Liver (tissue), 9 donors: ENCODE results near the gene TJP1. TPM values are rescaled to one million over a fixed set of nuclear protein-coding genes. Genes with fewer than 3 reads are reported as not detected.
"Not testable (repeated sequence)": the region's sequence is repeated elsewhere in the genome, so short reads cannot be mapped to it uniquely, and the experiment has no call there.

Source experiments
- DNase-seq: peaks from one replicate; pipeline ENCODE4 v3.0.0-alpha.2; 2017; ENCODE audit warnings: low spot score
- H3K27ac ChIP-seq, 2 donors: one replicate each; pipeline ENCODE4 v1.7.0; 2013; ENCODE audit warnings: inconsistent platforms in 2 of 2, low read length in 2 of 2, control low read depth in 1 of 2, low read depth in 1 of 2, mild to moderate bottlenecking in 1 of 2
- H3K27me3 ChIP-seq, 4 donors: one replicate each; pipeline versions ENCODE4 v1.6.1 to v1.7.0; 2013; ENCODE audit warnings: low read length in 3 of 4, inconsistent platforms in 1 of 4, mild to moderate bottlenecking in 1 of 4, moderate library complexity in 1 of 4; ENCODE audit not compliant: control insufficient read depth in 4 of 4, insufficient read depth in 4 of 4
- H3K36me3 ChIP-seq, 4 donors: one replicate each; pipeline versions ENCODE4 v1.6.1 to v1.7.0; 2013; ENCODE audit warnings: low read length in 3 of 4, mild to moderate bottlenecking in 3 of 4, low read depth in 1 of 4, moderate library complexity in 1 of 4; ENCODE audit not compliant: control insufficient read depth in 4 of 4, insufficient read depth in 3 of 4
- H3K4me1 ChIP-seq, 4 donors: one replicate each; pipeline versions ENCODE4 v1.6.1 to v1.7.0; 2013; ENCODE audit warnings: low read length in 3 of 4, mild to moderate bottlenecking in 3 of 4, moderate library complexity in 1 of 4; ENCODE audit not compliant: control insufficient read depth in 4 of 4, insufficient read depth in 4 of 4
- H3K4me3 ChIP-seq, 3 donors: one replicate each; pipeline versions ENCODE4 v1.6.1 to v1.7.0; 2013; ENCODE audit warnings: low read length in 3 of 3, control low read depth in 1 of 3, low read depth in 1 of 3, mild to moderate bottlenecking in 1 of 3
- H3K9ac ChIP-seq, 2 donors: one replicate each; pipeline ENCODE4 v1.7.0; 2013; ENCODE audit warnings: low read length in 2 of 2, mild to moderate bottlenecking in 2 of 2, moderate library complexity in 2 of 2, control low read depth in 1 of 2, low read depth in 1 of 2
- H3K9me3 ChIP-seq, 4 donors: one replicate each; pipeline versions ENCODE4 v1.6.1 to v1.7.0; 2013; ENCODE audit warnings: low read length in 3 of 4; ENCODE audit not compliant: control insufficient read depth in 4 of 4
- CTCF ChIP-seq: fragments of 150-350 bp; IDR thresholded peaks from 2 replicates; pipeline ENCODE4 v1.5.1; 2017; ENCODE audit warnings: improper control_type of control experiment, low read depth, low read length; ENCODE audit not compliant: missing input control
- FOXA2 ChIP-seq: IDR thresholded peaks from 2 replicates; pipeline ENCODE4 v1.6.1; 2016; ENCODE audit warnings: antibody characterized with exemption
- GABPA ChIP-seq, 2 donors: IDR thresholded peaks in 1 of 2; conservative IDR thresholded peaks in 1 of 2; 2 replicates each; pipeline ENCODE4 v1.6.1; 2016; ENCODE audit warnings: antibody characterized with exemption in 2 of 2, mild to moderate bottlenecking in 1 of 2, moderate library complexity in 1 of 2
- HNF4A ChIP-seq, 2 donors: conservative IDR thresholded peaks; 2 replicates each; pipeline ENCODE4 v1.6.1; 2016; ENCODE audit warnings: antibody characterized with exemption in 2 of 2, mild to moderate bottlenecking in 2 of 2
- REST ChIP-seq: IDR thresholded peaks from 2 replicates; pipeline ENCODE4 v1.6.1; 2016; ENCODE audit warnings: antibody characterized with exemption, mild to moderate bottlenecking
- TAF1 ChIP-seq: conservative IDR thresholded peaks from 2 replicates; pipeline ENCODE4 v1.6.1; 2016; ENCODE audit warnings: antibody characterized with exemption, mild to moderate bottlenecking
- YY1 ChIP-seq: IDR thresholded peaks from 2 replicates; pipeline ENCODE4 v1.6.1; 2016; ENCODE audit warnings: antibody characterized with exemption, mild to moderate bottlenecking
- WGBS: extraction: QIAGEN DNeasy Blood & Tissue Kit; methylation state at CpG from one replicate; pipeline ENCODE4 v1.1.7; 2013; 5-methylcytosine and 5-hydroxymethylcytosine counted together
- polyA plus RNA-seq, 2 donors: library from polyadenylated mRNA; stranded (reverse) in 1 of 2; unstranded in 1 of 2; fragments of 200-250 nt in 1 of 2; fragments of >200 nt in 1 of 2; fragmentation: Nextera tagmentation in 1 of 2; extraction: Ambion mirVana in 1 of 2; gene quantifications; one replicate each; pipeline versions ENCODE4 v1.2.1 to v1.2.3, GENCODE V29; 2013 to 2015
- total RNA-seq, 2 donors: library from RNA; depleted of rRNA; stranded (reverse); fragments of >200 nt; gene quantifications; one replicate each; pipeline ENCODE4 v1.2.3, GENCODE V29; 2014
- TF ChIP-seq, protein P1 (sequence below): IDR thresholded peaks from 2 replicates; pipeline ENCODE4 v1.6.1; 2016; ENCODE audit warnings: antibody characterized with exemption
- donor health status: healthy.
- donor health status: healthy.
- donor health status: healthy.
- donor health status: healthy.
- donor health status: healthy.

Gene TJP1
- total and polyA plus RNA-seq, 4 donors, result 12.6 to 40.4 (median 16.9) TPM

DNA sequence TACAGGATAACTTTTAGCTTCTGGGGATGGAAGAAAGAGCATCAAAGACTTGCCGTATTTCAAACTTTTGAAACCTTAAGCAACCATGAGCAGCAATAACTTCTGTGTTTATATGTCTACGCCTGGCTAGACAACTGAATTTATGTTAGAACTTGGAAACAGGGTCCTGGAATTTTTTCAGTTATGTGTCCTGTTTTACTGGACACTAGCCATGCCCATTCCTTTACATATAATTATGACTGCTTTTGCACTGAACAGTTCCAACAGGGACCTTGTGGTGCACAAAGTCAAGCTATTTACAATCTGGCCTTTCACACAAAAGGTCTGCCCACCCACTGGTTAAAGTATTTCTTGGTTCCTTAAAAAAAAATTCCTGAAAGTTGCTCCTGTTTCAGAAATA lies 37.1 kb downstream of the TJP1 start:
- Histone ChIP-seq H3K27me3 (no peaks in the 10 kb centered on the region), H3K36me3 (no peaks in the 10 kb centered on the region), H3K9ac (no peak overlapping the region), H3K4me3 (no peak overlapping the region), H3K27ac (no peak overlapping the region), H3K9me3 (no peaks in the 10 kb centered on the region), H3K4me1 (peaks cover 0 to 11% (median 5%) of the 10 kb centered on the region in 4 donors)
- TF ChIP-seq TAF1, result no peak
- TF ChIP-seq GABPA (IDR thresholded peaks at IDR 0.05 in 1 of 2, conservative IDR thresholded peaks at IDR 0.05 in 1 of 2), result no peak
- TF ChIP-seq, protein P1, sequence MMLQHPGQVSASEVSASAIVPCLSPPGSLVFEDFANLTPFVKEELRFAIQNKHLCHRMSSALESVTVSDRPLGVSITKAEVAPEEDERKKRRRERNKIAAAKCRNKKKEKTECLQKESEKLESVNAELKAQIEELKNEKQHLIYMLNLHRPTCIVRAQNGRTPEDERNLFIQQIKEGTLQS, result no peak
- TF ChIP-seq YY1, result no peak
- TF ChIP-seq CTCF, result no peak
- DNase-seq, result no peak
- WGBS, result 94% methylated on average over 2 of the region's 2 CpGs

DNA sequence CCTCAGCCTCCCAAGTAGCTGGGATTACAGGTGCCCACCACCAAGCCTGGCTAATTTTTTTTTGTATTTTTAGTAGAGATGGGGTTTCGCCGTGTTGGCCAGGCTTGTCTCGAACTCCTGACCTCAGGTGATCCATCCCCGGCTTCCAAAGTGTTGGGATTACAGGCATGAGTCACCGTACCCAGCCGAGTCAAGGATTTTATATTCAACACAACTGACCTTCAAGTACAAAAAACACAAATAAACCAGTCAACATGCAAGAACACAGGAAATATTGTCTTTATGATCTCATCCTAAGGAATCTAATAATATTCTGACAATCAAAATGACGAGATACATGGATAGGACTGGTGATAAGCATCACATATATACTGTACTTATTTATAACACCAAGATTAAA lies 37.9 kb downstream of the TJP1 start:
- Histone ChIP-seq H3K4me3 (no peak overlapping the region), H3K4me1 (peaks cover 0 to 11% (median 5%) of the 10 kb centered on the region in 4 donors), H3K27ac (no peak overlapping the region), H3K9me3 (no peaks in the 10 kb centered on the region), H3K9ac (no peak overlapping the region), H3K27me3 (no peaks in the 10 kb centered on the region), H3K36me3 (no peaks in the 10 kb centered on the region)
- DNase-seq, result no peak
- 91% methylated on average over 7 of the region's 7 CpGs for WGBS
- TF ChIP-seq YY1 (no peak), FOXA2 (no peak), CTCF (no peak), TAF1 (no peak)
- TF ChIP-seq, protein P1, result no peak

DNA sequence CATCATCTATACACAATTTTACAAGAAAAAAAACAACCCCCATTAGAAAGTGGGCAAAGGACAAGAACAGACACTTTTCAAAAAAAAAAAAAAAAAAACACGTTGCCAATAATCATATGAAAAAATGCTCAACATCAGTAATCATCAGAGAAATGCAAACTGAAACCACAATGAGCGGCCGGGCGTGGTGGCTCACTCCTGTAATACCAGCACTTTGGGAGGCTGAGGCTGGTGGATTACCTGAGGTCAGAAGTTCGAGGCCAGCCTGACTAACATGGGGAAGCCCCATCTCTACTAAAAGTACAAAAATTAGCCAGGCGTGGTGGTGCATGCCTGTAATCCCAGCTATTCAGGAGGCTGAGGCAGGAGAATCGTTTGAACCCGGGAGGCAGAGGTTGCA lies 39.5 kb downstream of the TJP1 start:
- H3K27ac ChIP-seq, H3K36me3 ChIP-seq: not testable (repeated sequence)

DNA sequence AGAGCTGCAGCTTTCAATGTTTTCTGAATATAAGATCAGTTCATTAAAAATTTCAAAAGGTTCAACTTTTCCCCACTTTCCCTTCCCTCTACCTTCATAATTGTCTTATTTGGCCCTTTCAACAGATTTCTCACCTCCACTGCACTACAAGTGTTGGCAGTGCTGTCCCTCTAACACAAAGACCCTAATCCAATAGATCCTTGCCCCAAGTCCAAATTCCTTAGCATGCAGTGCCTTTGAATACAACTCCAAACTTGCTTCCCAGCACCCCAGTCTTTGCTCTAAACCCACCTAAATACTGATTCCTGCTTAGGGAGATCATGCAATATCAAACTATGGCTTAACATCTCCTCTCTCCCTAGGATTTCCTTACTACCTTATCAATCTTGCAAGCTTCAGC lies 43.9 kb downstream of the TJP1 start:
- peak; percentile 8 to 20 for TF ChIP-seq HNF4A (conservative IDR thresholded peaks at IDR 0.05)
- no peak for TF ChIP-seq REST
- H3K27me3 ChIP-seq, result no peaks in the 10 kb centered on the region
- H3K27ac ChIP-seq, result no peak overlapping the region
- H3K9me3 ChIP-seq, result no peaks in the 10 kb centered on the region
- H3K9ac ChIP-seq, result no peak overlapping the region
- H3K4me3 ChIP-seq, result no peak overlapping the region
- DNase-seq, result no peak
- peaks cover 1 to 13% (median 8%) of the 10 kb centered on the region in 4 donors for H3K4me1 ChIP-seq
- no peaks in the 10 kb centered on the region for H3K36me3 ChIP-seq

More for the DNA sequence above, 39.5 kb downstream of the TJP1 start:
- H3K9ac ChIP-seq, H3K4me1 ChIP-seq, H3K9me3 ChIP-seq, H3K4me3 ChIP-seq, DNase-seq, H3K27me3 ChIP-seq: not testable (repeated sequence)
- WGBS, result 89% methylated on average over 8 of the region's 8 CpGs
